Activated T-cell treated with anti-CD3 and anti-CD28 coated beads for 24 hours (primary cell): ENCODE measurements around the gene R3HCC1L.

ENCODE experiments used
- DNase-seq: peaks from one replicate; pipeline ENCODE4 v3.0.0-alpha.2; 2020; ENCODE audit warnings: low read depth

Gene R3HCC1L

DNA sequence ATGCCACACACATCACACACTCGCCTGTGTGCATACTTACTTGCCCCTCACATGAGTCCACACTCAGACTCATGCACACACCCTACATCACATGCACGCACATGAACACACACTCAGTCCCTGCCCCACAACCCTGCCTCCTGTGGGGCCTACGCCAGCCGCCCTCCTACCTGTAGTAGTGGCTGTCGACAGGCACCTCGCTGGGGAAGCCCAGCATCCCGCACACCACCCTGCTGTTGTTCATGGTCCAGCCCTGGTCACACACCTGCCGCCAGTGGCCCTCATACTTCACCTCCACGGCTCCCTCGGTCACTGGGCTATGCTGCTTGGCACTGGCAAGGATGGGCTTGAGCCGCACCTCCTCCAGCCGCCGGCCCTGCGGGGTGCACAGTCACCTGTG, 126.3 kb downstream of the R3HCC1L start:
- no peak for DNase-seq

DNA sequence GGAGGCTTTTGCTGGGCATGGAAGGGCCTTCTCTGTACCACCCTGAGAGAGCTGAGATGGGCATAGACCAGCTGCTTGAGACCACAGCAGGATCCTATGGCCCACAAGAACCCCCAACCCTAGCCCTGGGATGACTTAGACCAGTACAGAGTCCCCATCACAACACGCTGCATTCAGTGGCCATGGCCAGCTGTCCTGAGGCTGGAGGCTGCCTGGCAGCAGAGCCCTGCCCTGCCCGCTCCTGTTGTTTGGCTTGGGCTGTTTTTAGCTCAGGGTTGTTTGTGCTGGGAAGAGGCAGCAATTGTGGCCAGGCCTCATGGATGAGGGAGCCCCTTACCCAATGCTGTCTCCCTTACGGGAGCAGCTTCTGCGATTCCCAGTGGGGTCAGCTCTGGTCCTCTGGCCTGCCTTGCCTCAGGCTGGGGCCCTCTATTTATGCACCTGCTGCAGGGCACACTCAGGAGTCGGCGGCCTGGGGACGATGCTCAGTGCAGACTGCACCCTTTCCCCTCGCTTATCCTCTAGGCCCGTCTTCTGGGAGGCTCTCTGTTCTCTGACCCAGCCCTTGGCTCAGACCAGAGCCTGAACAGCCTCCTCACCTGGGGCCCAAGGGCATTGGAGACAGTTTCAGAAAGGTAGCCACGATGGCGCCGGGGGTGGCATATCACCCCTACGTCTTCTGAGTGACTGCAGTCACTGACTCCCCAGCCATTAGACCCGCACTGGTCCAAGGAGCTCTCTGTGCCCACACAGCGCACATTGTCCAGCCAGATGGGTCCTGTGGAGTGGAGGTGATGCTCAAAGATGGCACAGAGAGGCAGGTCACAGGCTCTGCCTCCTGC, 127.2 kb downstream of the R3HCC1L start:
- DNase-seq = no peak

DNA sequence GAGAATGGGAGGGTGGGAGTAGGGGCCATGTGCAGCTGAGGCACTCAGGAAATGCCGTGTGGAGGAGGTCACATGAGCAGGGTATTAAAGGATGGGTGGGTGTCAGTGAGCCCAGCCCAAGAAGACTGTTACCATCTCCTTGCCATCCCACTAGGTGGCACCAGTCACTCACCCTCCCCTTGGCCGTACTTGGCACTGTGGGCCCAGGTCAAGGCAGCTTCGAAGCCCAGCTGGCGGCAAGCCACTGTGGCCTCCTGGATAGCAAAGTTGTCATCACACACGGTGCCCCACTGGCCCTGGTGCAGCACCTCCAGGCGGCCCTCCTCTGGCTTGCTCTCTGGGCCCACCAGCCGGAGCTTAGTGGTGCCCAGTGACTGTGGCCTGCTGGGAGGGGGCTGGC, 128.1 kb downstream of the R3HCC1L start:
- no peak for DNase-seq

DNA sequence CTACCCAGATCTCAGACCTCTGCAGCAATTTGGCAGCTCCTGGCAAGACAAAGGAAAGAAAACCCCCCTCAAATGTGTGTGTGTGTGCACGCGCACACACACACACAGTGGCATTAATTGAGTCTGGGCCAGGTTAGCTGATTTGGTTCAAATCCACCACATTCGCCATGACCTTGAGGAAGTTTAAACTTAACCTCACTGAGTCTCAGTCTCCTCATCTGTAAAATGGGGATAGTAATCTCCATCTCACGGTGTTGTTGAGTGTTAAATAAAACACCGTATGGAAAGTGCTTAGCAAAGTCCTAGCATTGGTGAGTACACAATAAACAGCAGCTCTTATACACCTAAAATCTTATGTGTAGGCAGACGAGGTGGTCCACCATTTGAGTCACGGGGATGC, 128.6 kb downstream of the R3HCC1L start:
- no peak for DNase-seq

DNA sequence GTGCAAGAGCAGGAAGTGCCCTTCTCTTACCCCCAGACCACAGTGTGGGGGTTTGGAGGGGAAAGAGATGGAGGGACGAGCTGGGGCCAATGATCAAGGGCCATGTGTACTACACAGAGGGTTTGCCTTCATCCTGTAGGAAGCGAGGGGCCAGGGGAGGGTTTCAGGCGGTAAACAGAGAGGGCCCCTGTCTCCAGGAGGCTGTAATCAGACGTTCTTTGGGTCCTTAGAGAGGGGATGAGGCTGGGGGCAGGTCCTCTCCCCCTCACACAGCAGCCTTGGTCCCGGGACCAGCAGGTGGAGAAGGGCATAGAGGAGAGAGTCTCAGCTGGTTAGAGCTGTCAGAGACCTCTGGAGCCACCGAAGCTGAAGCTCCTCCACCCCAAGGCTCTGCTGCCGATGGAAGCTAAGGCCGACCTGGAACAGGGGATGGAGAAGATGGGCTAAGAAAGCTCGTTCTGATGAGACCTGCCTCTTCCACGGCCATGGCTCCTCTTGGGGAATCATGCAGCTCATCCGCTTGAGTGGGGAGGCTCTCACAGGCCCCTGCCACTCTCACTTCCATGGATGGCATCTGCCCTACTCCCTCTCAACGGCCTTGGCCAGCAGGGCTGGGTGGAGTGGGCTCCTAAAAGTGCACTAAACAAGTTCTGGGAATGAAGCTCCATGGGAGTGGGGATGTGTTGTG, 130.1 kb downstream of the R3HCC1L start:
- DNase-seq = no peak

DNA sequence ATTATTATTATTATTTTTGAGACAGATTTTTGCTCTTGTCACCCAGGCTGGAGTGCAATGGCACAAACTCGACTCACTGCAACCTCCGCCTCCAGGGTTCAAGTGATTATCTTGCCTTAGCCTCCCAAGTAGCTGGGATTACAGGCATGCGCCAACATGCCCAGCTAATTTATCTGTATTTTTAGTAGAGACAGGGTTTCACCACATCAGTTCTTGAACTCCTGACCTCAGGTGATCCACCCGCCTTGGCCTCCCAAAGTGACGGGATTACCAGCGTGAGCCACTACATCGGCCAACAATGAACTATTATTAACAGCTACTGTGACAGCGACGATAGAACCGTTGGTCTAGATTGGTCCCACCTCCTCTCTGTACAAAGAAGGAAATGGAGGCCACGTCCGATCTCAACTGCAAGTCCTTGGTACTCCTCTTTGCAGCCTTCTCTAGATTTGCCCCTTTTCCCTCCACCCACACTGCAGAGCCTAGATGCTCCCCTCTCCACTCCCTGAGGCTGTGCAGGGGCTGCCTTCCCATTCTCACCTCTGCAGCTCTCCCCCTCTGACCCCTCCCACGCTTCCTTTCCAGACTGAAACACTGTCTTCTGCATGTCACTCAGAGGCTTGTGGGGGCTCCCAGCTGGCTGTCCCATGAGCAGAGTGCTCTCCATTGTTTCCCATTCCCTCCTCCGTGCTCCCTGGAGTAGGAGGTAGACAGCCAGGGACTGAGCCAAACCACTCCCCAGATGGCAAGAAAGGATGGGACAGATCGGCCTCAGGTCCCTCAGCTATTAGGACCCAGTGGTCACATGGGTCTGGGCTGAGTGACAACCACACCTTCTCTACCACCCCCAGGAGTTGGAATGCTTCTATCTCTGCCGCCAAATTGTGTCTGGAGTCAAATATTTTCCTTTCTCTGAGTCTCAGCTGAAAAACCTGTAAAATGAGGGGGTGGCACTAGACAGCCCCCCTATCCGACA, 131.2 kb downstream of the R3HCC1L start:
- DNase-seq = no peak

DNA sequence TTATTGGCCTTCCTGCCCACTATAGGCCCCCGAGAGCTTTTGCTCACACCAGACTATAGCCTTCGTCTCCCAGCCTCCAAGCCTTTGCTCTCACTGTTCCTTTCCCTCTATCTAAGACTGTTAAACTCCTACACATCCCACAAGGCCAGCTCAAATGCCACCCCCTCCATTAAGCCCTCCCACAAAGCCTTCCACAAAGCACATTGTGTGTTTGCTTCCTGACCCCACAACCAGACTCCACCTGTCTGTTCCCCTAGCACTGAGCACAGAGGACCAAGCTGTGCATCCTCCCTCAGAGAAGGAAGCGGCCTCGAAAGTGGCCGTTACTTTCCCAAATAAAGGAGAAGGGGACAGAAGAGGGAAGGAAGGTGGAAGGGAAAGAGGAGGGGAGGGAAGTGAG, 132.2 kb downstream of the R3HCC1L start:
- DNase-seq = no peak

DNA sequence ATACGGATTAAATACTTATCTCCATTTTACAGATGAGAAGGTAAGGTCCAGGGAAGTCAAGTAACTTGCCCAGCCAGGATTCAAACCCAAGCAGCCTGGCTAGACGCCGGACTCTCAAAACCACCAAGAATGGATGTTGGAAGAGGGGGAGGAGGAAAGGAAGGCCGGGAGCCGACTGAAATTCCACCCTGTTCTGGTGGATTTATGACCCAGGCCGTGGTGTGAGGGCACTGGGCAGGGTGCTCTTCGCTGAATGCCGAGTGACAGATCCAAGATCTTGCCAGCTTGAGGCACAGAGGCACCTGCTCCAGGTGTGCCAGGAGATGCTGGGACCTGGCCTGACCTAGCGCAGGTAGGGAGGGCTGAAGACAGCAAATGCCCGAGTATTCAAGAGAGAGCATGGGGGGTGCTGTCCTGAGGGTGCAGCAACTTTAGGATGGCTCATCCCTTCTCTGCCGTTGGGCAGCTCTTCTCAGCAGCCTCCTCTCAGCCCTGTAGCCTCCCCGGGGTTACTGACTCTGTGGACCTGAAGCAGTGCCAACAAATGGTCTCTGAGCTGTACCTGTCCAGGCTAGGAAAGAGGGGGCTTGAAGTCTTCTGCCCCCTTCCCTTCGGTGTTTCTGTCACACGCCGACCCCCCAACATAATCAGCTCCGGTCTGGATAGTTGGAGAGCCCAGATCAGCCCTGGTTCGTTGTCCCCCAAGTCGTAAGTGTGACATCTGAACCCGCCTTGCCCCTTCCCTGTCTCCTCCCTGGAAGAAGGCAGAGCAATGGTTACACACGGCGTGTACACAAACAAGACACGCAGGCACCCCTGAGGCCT, 132.8 kb downstream of the R3HCC1L start:
- DNase-seq = no peak

DNA sequence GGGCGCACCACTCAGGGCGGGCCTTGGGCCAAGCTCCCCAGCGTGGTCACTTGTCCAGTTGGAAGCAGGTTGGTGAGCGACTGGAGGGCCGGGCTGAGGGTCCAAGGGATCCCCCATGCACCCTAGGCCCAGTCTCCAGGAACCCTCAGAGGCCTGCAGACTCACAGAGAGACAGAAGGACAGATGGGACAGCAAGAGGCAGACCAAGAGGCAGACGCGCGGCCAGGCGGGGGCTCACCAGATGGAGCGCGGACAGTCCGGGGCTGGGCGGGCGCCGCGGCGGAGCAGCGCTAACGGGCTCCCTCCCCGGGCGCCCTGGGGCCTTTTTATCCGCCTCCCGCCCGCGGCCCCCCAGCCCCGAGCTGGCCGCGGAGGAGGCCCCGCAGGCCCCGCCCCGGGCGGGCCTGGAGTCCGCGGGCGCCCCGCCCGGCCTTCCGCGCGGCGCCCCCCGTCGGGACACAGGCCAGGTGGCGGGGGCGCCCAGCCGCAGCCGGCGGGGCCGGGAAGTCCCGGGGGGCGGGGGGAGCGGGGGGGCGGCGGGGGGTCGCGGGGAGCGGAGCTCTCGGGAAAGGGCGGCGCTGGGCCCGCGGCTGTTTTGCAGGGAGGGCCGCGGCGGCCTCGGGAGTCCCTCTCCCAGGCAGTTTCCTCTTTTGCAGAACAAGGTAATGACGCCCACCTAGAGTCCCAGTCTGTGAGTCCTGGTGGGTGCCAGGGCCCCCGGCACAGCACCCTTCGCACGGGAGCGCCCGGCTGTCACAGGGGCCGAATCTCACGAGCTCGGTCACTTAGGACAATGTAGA, 133.6 kb downstream of the R3HCC1L start, which contains the start of gene LOXL4:
Gene LOXL4 (minus strand): TSS at position 301 of the 800 bp plus-strand sequence. CDS start 5,175 bp downstream, outside the sequence.
- no peak for DNase-seq

DNA sequence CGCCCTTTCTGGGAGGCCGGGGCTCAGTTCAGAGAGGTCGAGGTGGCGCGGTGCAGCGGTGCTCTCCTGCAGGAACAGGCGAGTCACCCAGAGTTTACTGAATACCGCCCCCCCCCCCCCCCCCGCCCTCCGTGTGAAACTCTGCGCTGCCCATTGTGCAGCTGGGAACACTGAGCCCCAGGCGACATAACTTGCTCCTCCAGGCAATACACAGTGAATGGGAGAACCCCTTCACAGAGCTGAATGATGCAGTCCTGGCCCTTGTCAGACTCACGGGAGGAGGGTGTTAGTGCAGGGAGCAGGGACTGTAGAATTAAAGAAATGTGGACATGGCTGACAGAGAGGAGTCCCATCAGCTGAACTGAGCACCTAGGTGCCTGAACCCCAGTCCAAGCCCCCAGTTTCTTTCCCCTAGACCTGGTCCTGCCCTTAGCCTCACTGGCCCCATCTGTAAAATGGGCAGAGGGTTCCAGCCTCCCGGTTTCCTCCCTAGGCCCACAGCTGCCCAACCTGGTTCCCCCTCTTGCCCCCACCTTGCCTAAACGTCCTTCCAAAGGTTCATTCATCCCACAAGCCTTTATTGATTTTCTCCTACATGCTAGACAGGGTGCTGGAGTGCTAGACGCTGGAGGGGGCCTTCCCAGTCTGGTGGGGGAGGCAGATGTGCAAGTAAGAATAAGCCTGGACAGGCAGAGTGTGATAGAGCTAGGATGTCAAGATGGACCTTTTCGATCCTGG, 134.4 kb downstream of the R3HCC1L start:
- no peak for DNase-seq

DNA sequence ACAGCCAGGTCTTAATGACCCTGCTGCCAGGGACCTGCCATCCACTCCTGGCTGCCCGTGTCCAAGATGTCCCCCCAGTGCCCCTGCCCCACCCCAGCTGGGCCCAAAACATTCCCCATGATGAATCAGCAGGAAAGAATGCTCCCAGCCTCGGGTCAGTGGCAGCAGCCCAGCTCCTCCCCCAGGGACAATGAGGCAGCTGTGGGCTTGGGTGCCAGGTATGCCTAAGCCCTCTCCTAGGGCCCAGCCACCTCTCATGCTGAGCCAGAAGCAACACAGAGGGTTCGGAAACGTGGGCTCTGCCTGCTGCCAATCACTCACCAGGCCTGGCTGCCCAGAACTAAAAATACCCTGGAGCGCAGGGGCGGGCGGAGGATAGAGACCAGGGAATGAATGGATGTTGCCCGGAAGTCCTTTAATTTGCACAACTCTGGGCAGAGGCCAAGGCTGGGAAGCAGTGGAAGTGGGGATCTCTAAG, 135.0 kb downstream of the R3HCC1L start:
- DNase-seq = no peak

DNA sequence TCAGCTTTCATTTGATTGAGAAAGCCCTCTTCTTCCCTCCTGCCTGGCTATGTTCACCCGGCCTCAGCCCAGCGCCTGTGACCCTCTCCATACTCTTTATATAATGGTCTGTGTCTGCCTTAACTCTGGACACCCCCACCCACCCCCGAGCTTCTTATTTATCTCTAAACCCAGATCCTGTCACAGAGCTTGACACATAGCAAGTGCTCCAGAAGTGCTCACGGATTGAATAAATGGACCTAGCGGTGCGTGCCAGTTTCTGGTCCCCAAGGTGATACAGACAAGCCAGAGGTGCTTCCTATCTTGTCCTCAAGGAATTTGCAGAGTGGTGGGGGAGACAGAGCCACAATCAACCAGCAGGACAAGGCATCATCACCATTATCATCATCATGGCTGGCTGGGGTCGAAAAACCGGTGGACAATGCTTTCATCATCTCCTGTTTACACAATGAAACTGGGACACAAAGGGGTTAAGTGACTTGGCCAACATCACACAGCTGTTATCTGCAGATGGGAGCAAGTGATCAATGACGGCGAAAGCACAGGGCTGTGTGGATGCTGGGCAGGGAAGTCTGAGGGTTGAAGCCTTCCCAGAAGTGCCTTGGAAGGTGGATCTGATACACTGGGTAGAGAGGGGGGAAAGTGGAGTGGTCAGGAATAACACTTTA, 135.8 kb downstream of the R3HCC1L start:
- DNase-seq = no peak

DNA sequence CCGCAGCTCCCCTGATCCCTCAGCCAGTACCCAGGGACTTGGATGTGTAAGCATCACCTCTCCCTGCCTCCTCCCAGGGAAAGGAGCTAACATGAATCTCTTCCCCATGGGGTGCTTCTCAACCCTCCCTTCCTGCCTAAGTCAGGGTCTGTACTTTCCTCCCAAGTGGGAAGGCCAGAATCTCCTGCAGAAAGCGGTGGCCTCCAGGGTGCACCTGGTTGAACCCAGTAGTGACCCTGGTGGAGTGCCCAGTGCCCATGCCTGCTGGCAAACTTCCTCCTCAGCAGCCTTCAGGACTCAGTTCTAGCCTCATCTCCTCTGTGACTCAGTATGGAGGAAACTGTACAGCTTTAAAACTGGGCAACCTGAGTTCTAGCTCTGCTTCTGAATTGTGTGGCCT, 136.3 kb downstream of the R3HCC1L start:
- no peak for DNase-seq

DNA sequence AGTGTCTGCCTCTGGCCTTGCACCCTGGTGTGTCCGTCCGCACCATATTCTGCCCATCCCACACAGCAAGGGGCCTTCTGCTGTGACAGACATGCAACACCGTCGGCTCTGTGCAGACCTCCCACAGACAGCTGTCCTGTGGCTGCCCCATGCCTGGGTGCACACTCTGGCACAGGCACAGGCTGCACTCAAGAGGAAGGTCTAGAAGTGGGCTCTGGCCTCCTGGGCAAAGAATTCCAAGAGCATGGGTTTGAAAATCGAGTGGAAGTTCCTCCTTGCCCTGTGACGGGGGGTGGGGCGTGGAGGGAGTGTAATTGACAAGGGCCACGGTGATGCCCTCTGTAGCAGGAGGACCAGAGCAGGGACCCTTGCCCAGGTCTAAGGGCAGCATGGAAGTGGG, 137.8 kb downstream of the R3HCC1L start:
- DNase-seq = no peak

DNA sequence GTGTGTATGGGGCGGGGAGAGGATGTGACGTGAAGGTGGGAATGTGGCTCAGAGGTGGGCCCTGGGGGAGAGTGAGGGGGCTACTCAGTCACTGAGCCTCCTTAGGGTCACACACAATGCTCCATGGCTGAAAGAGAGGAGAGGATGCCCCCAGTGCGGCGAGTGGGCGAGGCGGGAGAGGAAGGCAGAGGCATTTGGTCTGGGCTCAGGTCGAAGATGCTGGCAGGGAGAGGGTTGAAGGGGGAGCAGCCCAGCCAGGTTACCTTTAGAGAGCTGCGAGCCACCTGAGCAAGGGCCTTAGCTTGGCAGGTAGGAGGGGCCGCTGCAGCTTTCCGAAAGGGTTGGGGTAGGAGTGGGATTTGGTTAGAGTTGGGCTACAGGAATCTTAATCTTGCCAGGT, 138.2 kb downstream of the R3HCC1L start:
- no peak for DNase-seq

DNA sequence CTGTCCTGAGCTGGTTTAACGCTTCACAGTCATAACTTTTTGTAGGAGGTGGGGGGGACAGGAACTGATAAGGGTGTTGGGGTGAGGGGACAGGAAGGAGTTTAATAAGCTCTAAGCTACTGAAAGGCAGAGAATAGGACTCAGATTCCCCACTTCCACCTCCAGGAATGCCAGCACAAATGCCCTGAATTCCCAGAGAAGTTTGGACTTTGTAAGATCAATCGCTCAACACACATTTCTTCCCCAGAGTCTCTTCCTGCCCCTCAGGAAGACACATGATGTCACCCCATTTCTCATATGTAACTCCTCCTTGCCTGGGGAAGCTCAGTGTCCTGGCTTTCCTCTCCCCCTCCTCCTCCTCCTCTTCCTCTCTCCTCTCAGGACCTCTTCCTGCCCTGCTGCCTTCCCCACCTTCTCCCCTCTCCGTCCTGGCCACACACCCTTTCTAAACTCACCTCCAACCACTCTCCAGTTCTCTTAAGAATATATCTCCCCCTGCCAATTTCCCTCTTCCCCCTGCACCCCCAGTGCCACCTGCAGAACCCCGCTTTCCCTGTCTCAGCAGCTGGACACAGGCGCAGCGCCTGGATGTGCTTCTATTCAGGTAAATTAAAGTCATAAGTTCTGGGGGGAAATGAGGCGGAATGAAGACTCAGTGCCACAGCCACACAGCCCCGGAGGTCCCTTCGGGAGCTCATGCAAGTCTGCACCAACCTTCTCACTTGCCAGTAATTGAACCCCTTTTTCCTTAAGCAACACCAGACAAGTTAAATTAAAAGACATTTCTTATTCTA, 138.8 kb downstream of the R3HCC1L start:
- no peak for DNase-seq

DNA sequence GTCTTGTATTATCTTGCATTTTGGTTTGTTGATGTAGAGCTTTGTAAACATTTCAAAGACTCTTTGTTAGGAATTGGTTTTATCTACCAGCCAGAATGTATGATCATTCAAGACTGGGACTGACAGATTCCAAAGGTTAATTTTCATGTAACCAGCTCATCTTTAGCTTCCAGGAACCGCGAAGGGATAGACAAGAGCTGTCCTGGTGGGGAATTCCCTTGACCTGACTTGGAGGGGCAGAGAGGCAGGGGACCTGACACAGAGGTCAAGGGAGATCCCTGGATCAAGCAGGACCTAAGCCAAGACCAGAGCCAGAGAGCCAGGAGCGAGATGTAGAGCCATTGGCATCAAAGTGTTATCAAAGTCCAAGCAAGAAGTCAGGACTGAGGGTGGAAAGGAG, 140.1 kb downstream of the R3HCC1L start:
- DNase-seq = no peak

DNA sequence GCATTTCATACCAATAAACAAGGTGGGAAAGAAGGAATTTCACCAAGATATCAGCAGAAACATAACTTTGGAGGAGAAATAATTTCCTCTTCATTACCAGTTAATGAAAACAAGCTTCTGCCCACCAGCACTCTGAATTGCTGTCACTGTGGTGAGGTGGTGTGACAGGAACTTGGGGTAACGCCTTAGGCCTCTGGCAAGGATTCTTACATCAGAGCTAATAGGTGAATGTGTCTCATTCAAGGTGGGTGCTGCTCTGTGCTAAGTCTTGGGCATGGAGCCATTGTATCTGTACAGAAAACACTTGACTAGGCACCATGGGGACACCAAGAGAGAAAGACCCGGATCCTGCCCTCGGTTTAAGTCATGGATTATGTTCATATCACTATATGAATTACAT, 141.9 kb downstream of the R3HCC1L start:
- no peak for DNase-seq
